ENCODE data around the gene ZNF462.

DNA sequence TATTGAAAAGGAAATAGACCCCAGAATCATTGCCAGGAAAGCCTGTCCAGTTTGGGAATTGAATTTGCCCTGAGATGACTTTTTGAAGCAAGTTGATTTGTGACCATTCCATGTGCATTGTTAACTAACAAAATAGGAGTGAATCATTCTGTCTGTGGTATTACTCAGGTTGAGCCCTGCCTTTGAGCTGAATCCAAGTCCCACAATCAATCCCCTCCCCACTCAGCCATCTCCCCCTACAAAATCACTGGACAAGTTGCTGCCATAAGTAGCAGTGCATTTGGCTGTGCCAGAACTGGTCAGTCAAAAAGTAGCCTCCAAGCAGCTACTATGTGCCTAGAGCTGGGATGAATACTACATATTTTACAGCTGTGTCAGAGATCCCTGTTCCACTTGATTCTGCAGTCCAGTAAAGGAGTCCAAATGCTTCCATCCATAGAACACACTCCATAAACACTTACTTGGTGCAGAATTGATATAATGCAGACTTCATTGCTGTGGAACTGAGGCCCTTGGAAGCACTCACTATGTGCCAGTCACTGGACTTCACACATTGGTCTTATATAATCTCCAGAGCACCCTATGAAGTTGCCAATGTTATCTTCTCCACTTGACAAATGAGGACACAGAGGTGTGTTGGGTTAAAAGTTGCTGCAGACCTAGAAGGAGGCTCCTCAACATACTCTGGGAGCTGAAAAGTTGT is 96.1 kb downstream of the ZNF462 start:
- TF ChIP-seq, protein P1, sequence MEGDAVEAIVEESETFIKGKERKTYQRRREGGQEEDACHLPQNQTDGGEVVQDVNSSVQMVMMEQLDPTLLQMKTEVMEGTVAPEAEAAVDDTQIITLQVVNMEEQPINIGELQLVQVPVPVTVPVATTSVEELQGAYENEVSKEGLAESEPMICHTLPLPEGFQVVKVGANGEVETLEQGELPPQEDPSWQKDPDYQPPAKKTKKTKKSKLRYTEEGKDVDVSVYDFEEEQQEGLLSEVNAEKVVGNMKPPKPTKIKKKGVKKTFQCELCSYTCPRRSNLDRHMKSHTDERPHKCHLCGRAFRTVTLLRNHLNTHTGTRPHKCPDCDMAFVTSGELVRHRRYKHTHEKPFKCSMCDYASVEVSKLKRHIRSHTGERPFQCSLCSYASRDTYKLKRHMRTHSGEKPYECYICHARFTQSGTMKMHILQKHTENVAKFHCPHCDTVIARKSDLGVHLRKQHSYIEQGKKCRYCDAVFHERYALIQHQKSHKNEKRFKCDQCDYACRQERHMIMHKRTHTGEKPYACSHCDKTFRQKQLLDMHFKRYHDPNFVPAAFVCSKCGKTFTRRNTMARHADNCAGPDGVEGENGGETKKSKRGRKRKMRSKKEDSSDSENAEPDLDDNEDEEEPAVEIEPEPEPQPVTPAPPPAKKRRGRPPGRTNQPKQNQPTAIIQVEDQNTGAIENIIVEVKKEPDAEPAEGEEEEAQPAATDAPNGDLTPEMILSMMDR (conservative IDR thresholded peaks at IDR 0.05; ENCODE audit: low read length) = no peak
- no peak for TF ChIP-seq EZH2phosphoT487 (IDR thresholded peaks at IDR 0.05; ENCODE audit: borderline replicate concordance)

Measured in Loucy (cell line).